MG63 (cell line): ENCODE measurements around the gene SLC4A3. TPM values are rescaled to one million over a fixed set of nuclear protein-coding genes. Genes with fewer than 3 reads are reported as not detected.
"Not testable (repeated sequence)": the region's sequence is repeated elsewhere in the genome, so short reads cannot be mapped to it uniquely, and the experiment has no call there.

Source experiments
- DNase-seq: peaks from one replicate; pipeline ENCODE4 v3.0.0-alpha.2; 2020
- H3K27me3 ChIP-seq: fragments of 250-450 bp; sonication (Bioruptor Pico); 2 replicates; pipeline ENCODE4 v1.5.1; 2020; ENCODE audit warnings: mild to moderate bottlenecking, moderate library complexity
- H3K36me3 ChIP-seq: fragments of 250-450 bp; sonication (Bioruptor Pico); 2 replicates; pipeline ENCODE4 v1.5.1; 2020; ENCODE audit warnings: mild to moderate bottlenecking, moderate library complexity
- H3K4me3 ChIP-seq: fragments of 250-450 bp; sonication (Bioruptor Pico); 2 replicates; pipeline ENCODE4 v1.5.1; 2020; ENCODE audit warnings: mild to moderate bottlenecking, moderate library complexity
- H3K9me3 ChIP-seq: fragments of 250-450 bp; sonication (Bioruptor Pico); 2 replicates; pipeline ENCODE4 v1.5.1; 2020; ENCODE audit warnings: mild to moderate bottlenecking, moderate library complexity
- total RNA-seq: library from RNA; depleted of rRNA; stranded (reverse); fragments of >200 nt; shearing (Covaris generic); gene quantifications from 2 replicates; pipeline ENCODE4 v1.2.3, GENCODE V29; 2014; ENCODE audit warnings: low replicate concordance

The SLC4A3 gene
- total RNA-seq, 1 experiment from 2014 or later = 3.0 TPM

DNA sequence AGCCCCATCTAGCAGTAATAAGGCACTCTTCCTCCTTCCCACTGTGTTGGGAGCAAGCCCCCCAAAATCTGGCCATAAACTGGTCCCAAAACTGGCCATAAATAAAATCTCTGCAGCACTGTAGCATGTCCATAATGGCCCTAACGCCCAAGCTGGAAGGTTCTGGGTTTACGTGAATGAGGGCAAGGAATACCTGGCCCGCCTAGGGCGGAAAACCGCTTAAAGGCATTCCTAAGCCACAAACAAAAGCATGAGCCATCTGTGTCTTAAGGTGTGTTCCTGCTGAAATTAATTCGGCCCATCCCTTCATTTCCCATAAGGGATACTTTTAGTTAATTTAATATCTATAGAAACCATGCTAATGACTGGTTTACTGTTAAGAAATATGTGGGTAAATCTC lies 24.2 kb downstream of the SLC4A3 start:
- H3K4me3 ChIP-seq, H3K36me3 ChIP-seq, DNase-seq, H3K27me3 ChIP-seq: not testable (repeated sequence)
- H3K9me3 ChIP-seq = peaks cover 11% of the 10 kb centered on the region

DNA sequence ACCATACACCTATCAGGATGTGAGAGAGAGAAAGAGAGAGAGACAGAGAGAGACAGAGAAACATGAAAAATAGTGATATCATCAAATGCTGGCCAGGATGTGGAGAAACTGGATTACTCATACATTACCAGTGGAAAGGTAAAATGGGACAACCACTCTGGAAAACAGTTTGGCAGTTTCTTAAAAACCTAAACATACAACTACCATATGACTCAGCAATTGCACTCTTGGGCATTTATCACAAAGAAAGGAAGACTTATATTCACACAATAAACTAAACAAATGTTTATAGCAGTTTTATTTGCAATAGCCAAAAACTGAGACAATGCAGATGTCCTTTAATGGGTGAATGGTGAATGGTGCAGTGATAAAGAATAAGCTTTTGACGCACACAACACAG lies 29.1 kb downstream of the SLC4A3 start:
- no peak for DNase-seq
- Histone ChIP-seq H3K36me3 (no peaks in the 10 kb centered on the region), H3K9me3 (peaks cover 13% of the 10 kb centered on the region), H3K4me3 (no peak overlapping the region), H3K27me3 (no peaks in the 10 kb centered on the region)

DNA sequence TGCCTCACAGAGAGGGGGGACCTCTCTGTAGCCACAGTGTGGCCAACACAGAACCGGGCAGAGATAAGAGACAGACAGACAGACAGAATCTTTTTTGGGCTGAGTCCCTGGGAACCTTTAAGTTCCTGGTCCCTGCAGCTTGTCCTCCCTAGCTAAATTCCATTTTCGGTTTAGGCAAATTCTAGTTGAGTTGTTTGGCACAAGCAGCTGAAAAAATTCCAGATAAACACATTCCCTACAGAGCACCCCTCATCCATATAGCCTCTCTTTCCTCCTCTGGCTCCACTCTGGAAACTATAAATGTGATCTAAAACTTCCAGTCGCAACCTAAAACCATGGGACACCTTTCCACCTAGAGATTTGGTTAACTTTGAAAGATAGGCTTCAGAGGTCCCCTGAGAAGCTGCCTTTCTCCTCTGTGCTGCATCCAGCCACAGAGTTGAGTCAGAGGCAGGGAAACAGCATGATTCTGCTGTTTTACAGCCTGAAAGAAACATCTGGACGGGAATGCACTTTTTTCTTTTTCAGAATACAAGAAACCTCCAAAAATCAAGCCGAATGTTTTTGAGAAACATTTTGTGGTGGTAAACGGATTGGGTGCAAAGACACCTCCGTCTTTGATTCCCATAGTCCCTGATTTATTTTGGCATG lies 30.9 kb downstream of the SLC4A3 start:
- H3K4me3 ChIP-seq = no peak overlapping the region

DNA sequence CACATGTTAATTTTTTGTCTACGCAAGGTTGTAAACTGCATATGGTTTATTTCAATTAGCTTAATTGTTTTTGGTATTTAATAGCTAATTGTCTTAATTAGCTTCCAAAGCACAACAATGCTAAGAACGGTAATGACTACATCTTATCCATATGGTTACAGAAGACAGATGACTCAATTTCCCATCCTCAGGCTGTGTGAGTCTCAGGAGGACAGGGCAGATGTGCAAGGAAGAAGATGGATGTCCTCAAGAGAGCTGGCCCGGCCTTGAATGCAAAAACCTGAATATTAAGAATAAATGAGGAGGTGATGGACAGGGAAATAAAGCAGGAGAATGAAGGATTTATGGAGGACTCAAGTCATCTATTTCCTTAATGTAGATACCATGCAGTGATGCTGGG lies 31.4 kb downstream of the SLC4A3 start:
- Histone ChIP-seq H3K9me3 (peaks cover 11% of the 10 kb centered on the region), H3K27me3 (no peaks in the 10 kb centered on the region), H3K36me3 (no peaks in the 10 kb centered on the region), H3K4me3 (no peak overlapping the region)
- no peak for DNase-seq

More for the DNA sequence above, 30.9 kb downstream of the SLC4A3 start:
- H3K9me3 ChIP-seq = peaks cover 11% of the 10 kb centered on the region
- H3K36me3 ChIP-seq = no peaks in the 10 kb centered on the region
- DNase-seq = peak; percentile 45
- H3K27me3 ChIP-seq = no peaks in the 10 kb centered on the region

DNA sequence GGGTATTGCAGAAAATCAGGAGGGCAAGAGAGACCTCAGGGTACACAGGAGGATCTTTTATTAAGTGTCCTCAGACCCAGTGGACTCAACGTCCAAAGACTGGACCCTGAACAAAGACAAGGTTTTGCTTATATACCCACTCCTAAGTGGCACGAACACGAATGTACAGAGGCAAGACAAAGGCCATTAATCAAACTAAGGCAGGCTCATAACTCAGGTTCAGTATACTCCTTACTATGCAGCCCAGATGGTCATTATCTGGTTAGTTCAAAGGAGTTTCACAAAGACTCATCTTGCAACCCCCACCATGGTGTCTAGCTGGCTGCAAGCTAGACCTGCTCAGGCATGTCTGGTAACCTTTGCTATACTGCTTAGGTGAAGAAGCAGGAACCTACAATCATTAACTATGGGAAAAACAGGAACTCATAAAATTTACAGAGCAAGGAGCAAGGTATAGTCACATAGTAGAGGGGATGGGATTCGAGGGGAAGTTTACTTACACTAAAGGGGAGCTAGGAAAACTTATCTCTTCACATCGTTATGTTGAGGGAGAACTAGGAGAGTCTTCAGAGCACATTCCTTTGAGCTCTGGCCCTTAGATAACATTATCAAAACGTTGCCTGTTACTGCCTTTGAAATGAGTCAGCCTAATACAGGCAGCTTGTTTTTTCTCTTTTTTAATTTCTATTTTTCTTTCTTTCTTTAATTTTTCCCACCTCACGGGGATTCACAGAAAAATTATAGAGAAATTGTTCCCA lies 33.9 kb downstream of the SLC4A3 start:
- H3K36me3 ChIP-seq = no peaks in the 10 kb centered on the region
- no peak for DNase-seq
- H3K9me3 ChIP-seq = peaks cover 2% of the 10 kb centered on the region
- H3K4me3 ChIP-seq = no peak overlapping the region
- H3K27me3 ChIP-seq = no peaks in the 10 kb centered on the region

DNA sequence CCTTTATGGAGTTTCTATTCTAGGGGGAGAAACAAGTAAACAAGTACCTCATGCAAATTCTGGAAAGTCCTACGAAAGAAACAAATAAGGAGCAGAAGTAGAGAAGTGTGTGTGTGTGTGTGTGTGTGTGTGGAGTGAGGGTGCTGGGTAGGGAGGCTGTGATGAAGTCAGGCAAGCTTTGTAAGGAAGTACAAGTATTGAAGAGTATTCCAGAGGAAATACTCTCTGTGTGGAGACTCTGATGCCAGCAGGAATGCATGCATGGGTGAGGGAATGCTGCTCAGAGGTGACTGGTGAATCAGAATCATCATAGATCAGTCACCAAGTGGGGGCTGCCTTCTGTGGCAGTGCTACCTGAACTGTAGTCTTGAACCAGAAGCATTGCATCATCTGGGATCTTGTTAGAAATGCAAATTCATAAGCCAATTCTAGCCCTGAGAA lies 34.5 kb downstream of the SLC4A3 start:
- Histone ChIP-seq H3K36me3 (no peaks in the 10 kb centered on the region), H3K4me3 (no peak overlapping the region), H3K27me3 (no peaks in the 10 kb centered on the region), H3K9me3 (peaks cover 2% of the 10 kb centered on the region)
- DNase-seq = no peak

DNA sequence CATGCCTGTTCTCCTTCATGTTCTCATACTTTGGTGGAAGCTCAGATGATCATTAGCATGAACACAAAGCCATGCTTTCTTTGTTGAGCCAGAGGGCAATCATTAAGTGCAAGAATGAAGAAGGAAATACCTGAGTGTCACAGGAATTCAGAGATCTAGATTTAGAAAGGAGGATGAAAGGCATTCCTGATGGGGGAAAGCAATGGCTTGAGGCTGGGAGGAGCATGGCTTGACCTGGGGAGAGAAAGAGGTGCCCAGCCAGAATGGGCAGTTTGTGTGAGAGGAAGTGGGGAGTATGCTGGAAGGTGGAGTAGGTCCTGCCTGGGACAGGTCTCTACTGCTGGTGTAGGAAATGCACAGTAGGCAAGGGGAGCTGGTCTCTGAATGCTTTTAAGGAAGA lies 35.1 kb downstream of the SLC4A3 start:
- no peak for DNase-seq
- Histone ChIP-seq H3K36me3 (no peaks in the 10 kb centered on the region), H3K9me3 (peaks cover 2% of the 10 kb centered on the region), H3K27me3 (no peaks in the 10 kb centered on the region), H3K4me3 (no peak overlapping the region)

DNA sequence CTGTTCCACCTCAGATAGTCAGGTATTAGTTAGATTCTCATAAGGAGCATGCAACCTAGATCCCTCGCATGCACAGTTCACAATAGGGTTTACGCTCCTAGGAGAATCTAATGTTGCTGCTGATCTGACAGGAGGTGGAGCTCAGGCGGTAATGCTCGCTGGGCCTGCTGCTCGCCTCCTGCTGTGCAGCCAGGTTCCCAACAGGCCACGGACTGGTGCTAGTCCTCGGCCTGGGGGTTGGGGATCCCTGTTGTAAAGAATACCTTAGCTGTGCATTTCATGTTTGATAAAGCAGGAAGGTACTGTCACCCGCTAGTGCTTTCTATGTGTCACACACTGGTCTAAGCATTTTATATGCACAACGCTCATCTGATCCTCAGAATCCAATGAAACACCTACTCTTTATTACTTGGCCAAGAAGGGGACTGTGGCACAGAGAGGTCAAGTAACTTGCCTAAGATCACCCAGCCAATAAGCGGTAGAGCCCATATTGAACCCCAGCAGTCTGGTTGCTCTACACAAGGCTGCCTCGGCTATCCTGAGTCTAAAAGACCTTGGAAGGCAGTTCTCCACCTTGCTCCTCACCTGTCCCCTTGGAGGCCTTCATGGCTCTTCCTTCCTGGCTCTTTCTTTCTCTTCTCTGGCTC lies 35.8 kb downstream of the SLC4A3 start:
- Histone ChIP-seq H3K27me3 (no peaks in the 10 kb centered on the region), H3K4me3 (no peak overlapping the region), H3K36me3 (no peaks in the 10 kb centered on the region), H3K9me3 (peaks cover 2% of the 10 kb centered on the region)
- DNase-seq = no peak

DNA sequence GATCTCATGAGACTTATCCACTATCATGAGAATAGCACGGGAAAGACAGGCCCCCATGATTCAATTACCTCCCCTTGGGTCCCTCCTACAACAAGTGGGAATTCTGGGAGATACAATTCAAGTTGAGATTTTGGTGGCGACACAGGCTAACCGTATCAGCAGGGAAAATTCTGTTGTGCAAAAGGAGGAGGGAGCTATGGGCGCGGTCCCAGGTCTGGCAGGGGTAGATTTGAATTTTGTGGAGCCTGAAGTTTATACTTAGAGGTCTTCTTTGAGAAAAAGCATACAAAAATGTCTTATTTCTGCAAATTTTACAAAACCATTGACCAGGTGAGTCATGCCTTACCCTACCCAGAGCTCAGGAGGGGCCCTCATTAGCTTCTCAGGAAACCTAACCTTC lies 36.6 kb downstream of the SLC4A3 start:
- Histone ChIP-seq H3K36me3 (no peaks in the 10 kb centered on the region), H3K4me3 (no peak overlapping the region), H3K27me3 (no peaks in the 10 kb centered on the region), H3K9me3 (peaks cover 2% of the 10 kb centered on the region)
- DNase-seq = no peak

DNA sequence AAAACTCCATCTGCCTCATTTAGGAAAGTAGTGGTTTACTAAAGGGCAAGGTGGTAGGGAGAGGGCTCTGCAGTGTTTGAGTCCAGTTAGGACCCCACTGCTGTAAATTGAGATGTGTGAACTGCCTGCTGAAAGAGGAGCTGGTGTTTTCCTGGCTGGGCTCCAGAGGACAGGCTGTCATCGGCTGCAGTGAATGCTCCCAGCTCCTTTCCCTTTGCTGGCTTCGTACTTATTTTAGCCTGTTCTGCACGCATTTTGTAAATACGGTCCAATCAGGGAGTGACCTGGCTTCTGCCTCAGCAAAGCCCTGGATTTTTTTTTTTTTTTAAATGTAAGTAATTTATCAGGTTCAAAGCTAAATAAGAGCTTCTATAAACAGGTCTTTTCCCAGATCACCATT lies 37.5 kb downstream of the SLC4A3 start:
- H3K36me3 ChIP-seq = no peaks in the 10 kb centered on the region
- no peaks in the 10 kb centered on the region for H3K27me3 ChIP-seq
- no peak overlapping the region for H3K4me3 ChIP-seq
- no peak for DNase-seq
- peaks cover 2% of the 10 kb centered on the region for H3K9me3 ChIP-seq

DNA sequence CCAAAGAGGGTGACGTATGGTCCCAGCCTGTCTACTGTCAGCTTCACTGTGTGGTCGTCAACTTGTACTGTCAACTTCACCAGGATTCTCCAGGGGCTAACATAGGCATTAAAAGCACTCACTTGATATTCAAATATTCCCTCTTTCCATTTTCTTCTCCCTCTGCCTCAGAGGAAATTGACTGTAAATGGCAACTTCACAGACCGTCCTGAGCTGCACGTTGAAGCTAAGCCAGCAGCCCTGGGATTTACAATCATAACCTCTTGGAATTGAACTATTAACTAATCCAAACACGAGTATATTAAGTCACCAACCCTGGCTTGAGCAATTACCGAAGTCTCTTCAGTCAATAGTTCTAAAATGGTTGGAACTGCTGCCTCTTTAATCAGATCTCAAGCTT lies 38.5 kb downstream of the SLC4A3 start:
- peaks cover 2% of the 10 kb centered on the region for H3K9me3 ChIP-seq
- no peaks in the 10 kb centered on the region for H3K36me3 ChIP-seq
- H3K27me3 ChIP-seq = no peaks in the 10 kb centered on the region
- no peak overlapping the region for H3K4me3 ChIP-seq
- no peak for DNase-seq

DNA sequence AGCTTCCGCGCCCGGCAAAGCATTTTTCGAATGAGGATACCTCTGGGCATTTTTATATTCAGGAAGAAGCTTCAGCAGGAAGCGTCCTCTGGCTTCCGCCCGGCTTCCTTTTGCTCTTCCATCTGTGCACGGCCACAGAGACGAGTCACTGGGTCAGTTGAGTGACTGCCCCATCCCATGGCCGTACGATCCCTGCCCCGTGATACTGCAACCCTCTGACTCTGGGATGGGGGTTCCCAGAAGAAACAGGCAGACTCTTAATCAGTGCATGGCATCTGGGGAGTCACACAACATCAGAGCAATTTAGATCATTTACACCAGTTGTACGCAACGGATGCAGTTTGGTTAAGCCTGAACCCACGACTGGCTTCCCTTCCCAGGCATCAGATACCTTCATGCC lies 40.9 kb downstream of the SLC4A3 start:
- H3K9me3 ChIP-seq = no peaks in the 10 kb centered on the region
- H3K27me3 ChIP-seq = no peaks in the 10 kb centered on the region; the same call in 1 of the 2 replicates
- no peak for DNase-seq
- no peaks in the 10 kb centered on the region for H3K36me3 ChIP-seq
- no peak overlapping the region for H3K4me3 ChIP-seq

DNA sequence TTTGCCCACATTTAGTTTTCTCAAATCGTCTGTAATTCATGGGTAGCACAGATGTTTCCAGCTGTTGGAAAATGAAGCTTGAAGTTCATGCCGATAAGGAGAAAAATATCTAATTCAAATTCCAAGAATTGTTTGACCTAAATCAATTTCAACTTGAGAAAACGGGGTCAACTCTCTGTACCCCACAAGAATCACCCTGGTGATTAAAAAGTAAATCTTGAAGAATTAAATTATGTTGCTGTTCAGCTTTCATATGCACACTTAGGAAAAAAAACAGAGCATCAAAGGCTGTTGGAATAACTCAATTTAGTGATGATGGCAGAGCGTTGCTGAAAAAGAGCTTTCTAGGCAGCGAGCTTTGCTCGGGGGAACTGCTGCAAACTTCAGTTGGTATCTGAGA lies 43.0 kb downstream of the SLC4A3 start:
- no peaks in the 10 kb centered on the region for H3K36me3 ChIP-seq
- no peak overlapping the region for H3K4me3 ChIP-seq
- no peaks in the 10 kb centered on the region; the same call in 1 of the 2 replicates for H3K27me3 ChIP-seq
- no peak for DNase-seq
- H3K9me3 ChIP-seq = no peaks in the 10 kb centered on the region

DNA sequence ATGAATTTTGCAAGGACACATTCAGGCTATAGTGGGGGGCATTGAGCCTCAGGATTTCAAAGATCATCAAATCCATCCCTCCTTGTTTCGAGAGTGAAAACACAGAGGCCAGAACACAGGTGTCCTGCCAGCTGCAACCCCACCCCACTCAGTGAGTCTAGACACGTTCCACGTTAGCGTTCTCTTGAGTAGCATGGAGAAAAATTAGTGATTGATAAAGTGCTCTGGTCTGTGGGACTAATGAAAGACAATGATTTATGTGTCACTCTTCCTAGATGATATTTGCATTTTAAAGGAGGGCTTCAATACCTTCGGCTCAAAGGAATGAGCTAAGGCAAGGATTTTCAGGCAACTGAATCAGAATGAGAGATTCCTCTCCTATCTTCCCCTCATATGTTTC lies 43.8 kb downstream of the SLC4A3 start:
- no peaks in the 10 kb centered on the region for H3K36me3 ChIP-seq
- no peak overlapping the region for H3K4me3 ChIP-seq
- DNase-seq = no peak
- no peaks in the 10 kb centered on the region for H3K9me3 ChIP-seq
- H3K27me3 ChIP-seq = no peaks in the 10 kb centered on the region; the same call in 1 of the 2 replicates

DNA sequence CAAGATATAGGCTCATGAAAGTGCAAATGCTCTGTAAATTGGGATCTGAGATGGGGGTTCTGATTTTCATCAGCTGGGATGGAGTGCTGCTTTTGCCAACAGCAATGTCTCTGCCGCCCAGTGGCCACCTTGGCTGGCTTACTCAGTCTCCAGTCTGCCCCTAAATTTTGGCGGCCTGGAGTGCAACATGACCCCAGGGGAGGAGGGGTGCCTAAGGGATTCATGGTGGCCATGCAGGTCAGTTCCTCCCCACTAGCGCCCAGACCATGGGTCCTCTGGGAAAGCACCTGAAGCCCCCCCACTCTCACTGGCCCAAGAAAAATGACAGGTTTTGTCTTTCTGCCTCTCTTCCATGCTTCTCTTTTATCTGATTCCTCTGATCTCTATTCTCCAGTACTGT lies 45.0 kb downstream of the SLC4A3 start:
- no peak for DNase-seq
- no peaks in the 10 kb centered on the region for H3K36me3 ChIP-seq
- H3K9me3 ChIP-seq = no peaks in the 10 kb centered on the region
- no peak overlapping the region for H3K4me3 ChIP-seq
- H3K27me3 ChIP-seq = no peaks in the 10 kb centered on the region; the same call in 1 of the 2 replicates

DNA sequence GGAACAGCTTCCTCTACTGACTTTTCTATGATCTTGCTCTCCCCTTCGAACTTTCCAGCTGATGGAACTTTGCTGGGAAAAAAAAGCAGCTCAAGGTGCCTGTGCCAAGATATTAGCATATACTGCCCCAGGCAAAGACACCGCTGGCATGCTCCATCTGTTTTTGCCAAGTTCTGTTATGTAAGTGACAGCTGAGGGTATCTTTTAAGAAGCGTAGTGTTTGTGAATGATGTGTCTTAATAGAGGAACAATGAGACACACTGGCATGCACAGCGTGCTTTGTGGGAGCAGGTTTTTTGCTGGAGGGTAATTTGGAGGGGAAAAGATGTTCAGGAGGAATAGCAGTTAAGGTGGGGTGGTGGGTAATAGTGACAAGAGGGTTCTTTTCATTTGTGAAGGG lies 47.8 kb downstream of the SLC4A3 start:
- Histone ChIP-seq H3K9me3 (no peaks in the 10 kb centered on the region), H3K36me3 (no peaks in the 10 kb centered on the region), H3K27me3 (no peaks in the 10 kb centered on the region; the same call in 1 of the 2 replicates), H3K4me3 (no peak overlapping the region)
- DNase-seq = peak; percentile 18

DNA sequence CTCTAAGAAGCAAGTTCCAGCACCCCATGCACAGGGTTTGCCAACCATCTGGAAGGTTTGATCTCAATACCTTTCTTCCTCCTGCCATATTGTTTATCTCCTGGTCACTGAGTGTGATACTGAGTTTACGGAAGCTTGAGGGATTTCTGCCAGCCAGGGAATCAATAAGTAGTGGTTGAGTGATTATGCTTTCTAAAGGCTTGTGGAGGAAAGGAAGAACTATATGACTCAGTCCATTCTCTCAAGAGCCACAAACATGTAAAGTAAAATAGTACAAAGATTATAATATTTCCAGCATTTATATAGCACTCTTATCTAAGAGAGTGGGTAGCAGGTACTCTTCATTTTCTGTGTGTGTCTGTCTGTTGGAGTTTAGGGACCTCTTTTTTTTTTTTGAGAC lies 49.2 kb downstream of the SLC4A3 start:
- Histone ChIP-seq H3K4me3 (no peak overlapping the region), H3K27me3 (no peaks in the 10 kb centered on the region), H3K9me3 (no peaks in the 10 kb centered on the region), H3K36me3 (no peaks in the 10 kb centered on the region)
- DNase-seq = no peak
